GM21526 (cell line): ENCODE data around the gene TBC1D22A.

Experiments
- ATAC-seq: cut with Tn5 transposase; IDR thresholded peaks from one replicate; pipeline ENCODE4 v1.9.1; 2021; ENCODE audit warnings: moderate library complexity; ENCODE audit not compliant: unreplicated experiment, low FRiP score

TBC1D22A gene

GRCh38 chr22:47018010-47018910 is 255.8 kb downstream of the TBC1D22A start:
- no peak for ATAC-seq

GRCh38 chr22:47019012-47019790 is 256.8 kb downstream of the TBC1D22A start:
- no peak for ATAC-seq

GRCh38 chr22:47020166-47020565 is 257.7 kb downstream of the TBC1D22A start:
- ATAC-seq: no peak

GRCh38 chr22:47021371-47022074 is 259.1 kb downstream of the TBC1D22A start:
- no peak for ATAC-seq

- no peak for ATAC-seq
Measured at GRCh38 chr22:47022075-47022473, 259.6 kb downstream of the TBC1D22A start.

- no peak for ATAC-seq
Measured at GRCh38 chr22:47022475-47022874, 260.0 kb downstream of the TBC1D22A start.

- no peak for ATAC-seq
Measured at GRCh38 chr22:47023871-47024270, 261.4 kb downstream of the TBC1D22A start.

- ATAC-seq: no peak
Measured at GRCh38 chr22:47027766-47028165, 265.3 kb downstream of the TBC1D22A start.

GRCh38 chr22:47029244-47030074 is 267.0 kb downstream of the TBC1D22A start:
- no peak for ATAC-seq

- no peak for ATAC-seq
Measured at GRCh38 chr22:47030143-47030661, 267.8 kb downstream of the TBC1D22A start.

- no peak for ATAC-seq
Measured at GRCh38 chr22:47030881-47031627, 268.6 kb downstream of the TBC1D22A start.

- ATAC-seq: no peak
Measured at GRCh38 chr22:47031628-47031915, 269.1 kb downstream of the TBC1D22A start.

GRCh38 chr22:47032091-47032943 is 269.9 kb downstream of the TBC1D22A start:
- ATAC-seq: no peak

- no peak for ATAC-seq
Measured at GRCh38 chr22:47032956-47033647, 270.7 kb downstream of the TBC1D22A start.

- no peak for ATAC-seq
Measured at GRCh38 chr22:47033648-47034000, 271.2 kb downstream of the TBC1D22A start.

GRCh38 chr22:47034076-47034808 is 271.8 kb downstream of the TBC1D22A start:
- ATAC-seq: no peak

- no peak for ATAC-seq
Measured at GRCh38 chr22:47034905-47035419, 272.5 kb downstream of the TBC1D22A start.
